ENCODE data around the gene C6orf52. TPM values are rescaled to one million over a fixed set of nuclear protein-coding genes. Genes with fewer than 3 reads are reported as not detected.

The C6orf52 gene
- total RNA-seq, 1 experiment from 2014 or later: 3.9 TPM

- no peaks in the 10 kb centered on the region; a peak in 1 of 4 replicates for H3K9me3 ChIP-seq (ENCODE audit: control insufficient read depth in 1 of 2, insufficient read depth in 1 of 2, low read depth in 1 of 2, low read length in 2 of 2)
- no TSS peak for BruUV-seq (replicated peaks)
- RAD21 ChIA-PET (ENCODE audit: low non-redundant PET in 1 of 2, low total read pairs in 2 of 2, uncharacterized antibody in 2 of 2, unreplicated experiment in 2 of 2): no interaction called here
These were observed 54.0 kb downstream of the C6orf52 start for GRCh38 chr6:10640412-10640811.

More at GRCh38 chr6:10640412-10640811, 54.0 kb downstream of the C6orf52 start:
- DNase-seq (ENCODE audit: low read depth, low spot score) (no peak), ATAC-seq (no peak)
- no peak overlapping the region for H3K4me3 ChIP-seq (replicated peaks in 1 of 2; ENCODE audit: low read depth in 1 of 2, low read length in 2 of 2)
- H3K4me2 ChIP-seq (ENCODE audit: low read length): no peak overlapping the region
- H3K27me3 ChIP-seq (ENCODE audit: insufficient read depth, low read length): no peaks in the 10 kb centered on the region
- H3K79me2 ChIP-seq (ENCODE audit: insufficient read depth, low read length): no peaks in the 10 kb centered on the region
- no peak overlapping the region for H3K9ac ChIP-seq (ENCODE audit: low read length)
- POLR2A ChIA-PET: no interaction called here
- H3K27ac ChIP-seq (ENCODE audit: low read depth, low read length): no peak overlapping the region
- H3K4me1 ChIP-seq (ENCODE audit: control insufficient read depth in 1 of 2, insufficient read depth in 2 of 2, low read length in 2 of 2): no peaks in the 10 kb centered on the region
- H2AFZ ChIP-seq (ENCODE audit: low read depth, low read length, poor library complexity, severe bottlenecking): no peak overlapping the region
- intact Hi-C loops (cut with micrococcal nuclease): no loop called here
- TF ChIP-seq POLR2A (IDR thresholded peaks at IDR 0.05; ENCODE audit: borderline replicate concordance, extremely low read depth, insufficient read depth, insufficient read length) (no peak), CBX3 (IDR thresholded peaks at IDR 0.05; ENCODE audit: low read depth) (no peak), REST (IDR thresholded peaks at IDR 0.05; ENCODE audit: low read depth) (no peak), JUND (IDR thresholded peaks at IDR 0.05) (no peak), ZFX (IDR thresholded peaks at IDR 0.05) (no peak), CEBPB (IDR thresholded peaks at IDR 0.05; ENCODE audit: low read depth) (no peak), ELF1 (IDR thresholded peaks at IDR 0.05; ENCODE audit: borderline replicate concordance, low read depth) (no peak), ATF3 (IDR thresholded peaks at IDR 0.05) (no peak), YY1 (IDR thresholded peaks at IDR 0.05; ENCODE audit: extremely low read depth, insufficient replicate concordance, low read depth, low read length) (no peak), MAX (IDR thresholded peaks at IDR 0.05) (no peak), RAD21 (IDR thresholded peaks at IDR 0.05; ENCODE audit: low read depth) (no peak), SRF (IDR thresholded peaks at IDR 0.05; ENCODE audit: low read depth) (no peak), ZNF274 (IDR thresholded peaks at IDR 0.05; ENCODE audit: low read depth, low read length) (no peak), EZH2phosphoT487 (IDR thresholded peaks at IDR 0.05; ENCODE audit: borderline replicate concordance) (no peak), ZBTB33 (IDR thresholded peaks at IDR 0.05; ENCODE audit: extremely low read depth, insufficient replicate concordance, low read length) (no peak), POLR2AphosphoS5 (IDR thresholded peaks at IDR 0.05; ENCODE audit: low read depth, low read length) (no peak), FOSL1 (IDR thresholded peaks at IDR 0.05; ENCODE audit: low read depth) (no peak), EGR1 (IDR thresholded peaks at IDR 0.05; ENCODE audit: low read depth) (no peak), CTCF (IDR thresholded peaks at IDR 0.05 in 2 of 3, conservative IDR thresholded peaks at IDR 0.05 in 1 of 3; ENCODE audit: borderline replicate concordance in 1 of 3, insufficient read depth in 1 of 3, low read depth in 2 of 3, low read length in 2 of 3) (no peak), SP1 (IDR thresholded peaks at IDR 0.05; ENCODE audit: low read depth) (no peak)
- no peaks in the 10 kb centered on the region for H3K9me2 ChIP-seq (ENCODE audit: insufficient read depth)
- H4K20me1 ChIP-seq (ENCODE audit: insufficient read depth): no peaks in the 10 kb centered on the region
- CTCF ChIA-PET: no interaction called here
- no peaks in the 10 kb centered on the region for H3K36me3 ChIP-seq (ENCODE audit: control insufficient read depth in 1 of 2, insufficient read depth in 2 of 2, low read length in 2 of 2)

Measured in HCT116 (cell line).